Measurements from ENCODE around the gene SLC44A2.

SLC44A2 gene

DNA sequence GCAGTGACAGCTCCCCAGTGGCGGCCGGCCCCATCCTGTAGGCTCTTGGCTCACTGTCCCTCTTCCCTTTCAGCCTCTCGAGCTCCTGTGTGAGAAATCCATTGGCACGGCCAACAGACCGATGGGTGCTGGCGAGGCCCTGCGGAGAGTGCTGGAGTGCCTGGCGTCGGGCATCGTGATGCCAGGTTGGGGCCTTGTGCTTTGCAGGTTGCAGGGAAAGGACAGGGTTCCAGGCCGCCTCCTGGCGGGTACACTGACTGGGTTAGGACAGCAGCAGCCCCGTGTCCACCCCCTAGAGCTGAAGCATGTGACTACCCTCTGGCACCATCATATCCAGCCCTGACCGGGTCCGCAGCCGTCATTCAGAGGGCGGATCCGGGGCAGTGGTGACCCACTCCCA, 54.4 kb downstream of the SLC44A2 start:
- Mint-ChIP-seq H3K36me3 (peaks cover 60% of the 10 kb centered on the region), H3K27ac (no peak overlapping the region), H3K4me3 (no peak overlapping the region), H3K4me1 (no peaks in the 10 kb centered on the region), H3K9me3 (no peaks in the 10 kb centered on the region), H3K27me3 (no peaks in the 10 kb centered on the region)
- no peak for ATAC-seq

- Mint-ChIP-seq H3K36me3 (peaks cover 55% of the 10 kb centered on the region), H3K27ac (no peak overlapping the region), H3K4me3 (no peak overlapping the region), H3K9me3 (no peaks in the 10 kb centered on the region), H3K27me3 (no peaks in the 10 kb centered on the region), H3K4me1 (no peaks in the 10 kb centered on the region)
- no peak for ATAC-seq
Observed at GRCh38 chr19:10680545-10681135, 55.3 kb downstream of the SLC44A2 start.

GRCh38 chr19:10681658-10682057, 56.3 kb downstream of the SLC44A2 start:
- no peak for ATAC-seq
- Mint-ChIP-seq H3K36me3 (peaks cover 46% of the 10 kb centered on the region), H3K9me3 (no peaks in the 10 kb centered on the region), H3K27ac (no peak overlapping the region), H3K27me3 (no peaks in the 10 kb centered on the region), H3K4me3 (no peak overlapping the region), H3K4me1 (no peaks in the 10 kb centered on the region)

GRCh38 chr19:10682397-10683063, 57.2 kb downstream of the SLC44A2 start:
- no peak for ATAC-seq
- Mint-ChIP-seq H3K36me3 (peaks cover 50% of the 10 kb centered on the region), H3K4me3 (no peak overlapping the region), H3K4me1 (no peaks in the 10 kb centered on the region), H3K9me3 (no peaks in the 10 kb centered on the region), H3K27ac (no peak overlapping the region), H3K27me3 (no peaks in the 10 kb centered on the region)

DNA sequence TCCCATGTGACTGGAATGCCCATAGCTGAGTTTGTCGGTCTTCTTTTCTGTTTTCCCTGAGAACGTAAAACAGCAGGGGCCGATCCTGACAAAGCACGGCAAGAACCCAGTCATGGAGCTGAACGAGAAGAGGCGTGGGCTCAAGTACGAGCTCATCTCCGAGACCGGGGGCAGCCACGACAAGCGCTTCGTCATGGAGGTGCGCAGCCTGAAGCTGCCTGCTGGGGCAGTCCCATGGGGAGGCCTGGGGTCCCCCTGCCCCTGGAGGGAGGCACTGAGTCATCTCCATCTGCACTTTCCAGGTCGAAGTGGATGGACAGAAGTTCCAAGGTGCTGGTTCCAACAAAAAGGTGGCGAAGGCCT, 57.7 kb downstream of the SLC44A2 start:
- no peaks in the 10 kb centered on the region for H3K9me3 Mint-ChIP-seq
- H3K4me3 Mint-ChIP-seq = no peak overlapping the region
- H3K36me3 Mint-ChIP-seq = peaks cover 51% of the 10 kb centered on the region
- no peak overlapping the region for H3K27ac Mint-ChIP-seq
- ATAC-seq = no peak
- H3K4me1 Mint-ChIP-seq = no peaks in the 10 kb centered on the region
- no peaks in the 10 kb centered on the region for H3K27me3 Mint-ChIP-seq

DNA sequence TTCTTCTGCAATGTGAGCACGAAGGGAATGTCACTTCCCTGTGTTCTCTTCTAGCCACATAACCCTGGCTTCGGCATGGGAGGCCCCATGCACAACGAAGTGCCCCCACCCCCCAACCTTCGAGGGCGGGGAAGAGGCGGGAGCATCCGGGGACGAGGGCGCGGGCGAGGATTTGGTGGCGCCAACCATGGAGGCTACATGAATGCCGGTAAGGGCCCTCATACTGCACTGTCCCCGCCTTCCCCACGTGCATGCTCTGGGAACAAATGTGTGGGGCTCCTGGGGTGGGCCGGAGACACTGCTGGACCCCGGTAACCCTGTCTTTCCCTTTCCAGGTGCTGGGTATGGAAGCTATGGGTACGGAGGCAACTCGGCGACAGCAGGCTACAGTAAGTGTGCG, 58.2 kb downstream of the SLC44A2 start:
- no peaks in the 10 kb centered on the region for H3K27me3 Mint-ChIP-seq
- no peak overlapping the region for H3K27ac Mint-ChIP-seq
- no peak overlapping the region for H3K4me3 Mint-ChIP-seq
- peaks cover 51% of the 10 kb centered on the region for H3K36me3 Mint-ChIP-seq
- no peaks in the 10 kb centered on the region for H3K9me3 Mint-ChIP-seq
- no peak for ATAC-seq
- H3K4me1 Mint-ChIP-seq = no peaks in the 10 kb centered on the region

DNA sequence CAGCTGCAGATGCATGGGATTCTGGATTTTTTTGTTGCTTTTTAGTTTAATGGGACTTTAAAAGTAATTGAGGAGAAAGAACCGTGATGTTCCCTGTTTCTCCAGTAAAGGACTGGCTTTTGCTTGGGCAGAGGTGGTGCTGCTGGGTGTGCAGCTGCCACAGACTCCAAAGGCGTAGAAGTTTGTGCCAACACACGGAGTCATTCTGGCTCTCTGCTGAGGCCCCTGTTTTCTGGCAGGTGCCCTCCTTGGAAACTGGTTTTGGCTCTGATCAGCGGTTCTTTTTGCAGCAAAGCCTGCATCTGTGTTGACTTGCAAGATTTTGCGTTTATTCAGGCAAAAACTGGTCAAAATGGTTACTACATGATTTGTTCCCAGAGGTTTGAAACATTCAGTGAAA, 59.9 kb downstream of the SLC44A2 start:
- Mint-ChIP-seq H3K4me1 (peaks cover 3% of the 10 kb centered on the region), H3K27me3 (no peaks in the 10 kb centered on the region), H3K4me3 (no peak overlapping the region), H3K9me3 (no peaks in the 10 kb centered on the region), H3K27ac (no peak overlapping the region), H3K36me3 (peaks cover 56% of the 10 kb centered on the region)
- no peak for ATAC-seq

- Mint-ChIP-seq H3K9me3 (no peaks in the 10 kb centered on the region), H3K36me3 (peaks cover 59% of the 10 kb centered on the region)
- no peak for ATAC-seq
Observed at GRCh38 chr19:10686193-10686592, 60.8 kb downstream of the SLC44A2 start.

DNA sequence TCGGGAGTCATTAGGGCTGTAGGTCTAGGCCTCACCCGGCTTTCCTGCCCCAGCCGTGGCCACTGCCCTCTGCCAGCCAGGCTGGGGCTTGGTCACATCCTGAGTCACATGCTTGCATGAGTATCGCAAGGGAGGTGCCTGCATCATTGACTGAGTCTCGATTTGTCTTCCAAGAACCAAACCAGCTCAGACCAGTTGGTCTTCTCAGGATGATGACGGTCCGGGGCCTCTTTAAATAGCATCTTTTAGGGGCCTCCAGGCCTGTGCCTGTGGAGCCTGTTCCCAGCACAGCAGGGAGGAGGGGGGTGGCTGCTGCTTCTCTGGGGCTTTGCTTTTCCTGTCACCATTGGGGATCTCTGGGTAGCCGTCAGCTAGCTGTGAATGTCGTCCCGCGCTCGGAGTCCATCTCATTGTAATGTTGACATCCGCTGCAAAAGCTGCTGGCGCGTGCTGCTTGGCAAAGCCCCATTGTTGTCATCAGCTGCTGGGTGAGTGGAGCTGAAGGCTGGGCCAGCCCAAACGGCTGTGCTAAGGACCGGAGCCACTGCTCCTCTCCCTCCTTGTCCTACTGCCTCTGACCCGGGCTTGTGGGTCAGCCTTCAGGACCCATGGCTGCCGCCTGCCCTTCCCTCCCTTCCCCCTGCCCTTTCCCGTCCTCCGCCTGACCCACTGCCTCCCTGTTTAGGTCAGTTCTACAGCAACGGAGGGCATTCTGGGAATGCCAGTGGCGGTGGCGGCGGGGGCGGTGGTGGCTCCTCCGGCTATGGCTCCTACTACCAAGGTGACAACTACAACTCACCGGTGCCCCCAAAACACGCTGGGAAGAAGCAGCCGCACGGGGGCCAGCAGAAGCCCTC, 61.5 kb downstream of the SLC44A2 start:
- Mint-ChIP-seq H3K4me1 (peaks cover 5% of the 10 kb centered on the region), H3K36me3 (peaks cover 58% of the 10 kb centered on the region), H3K4me3 (no peak overlapping the region), H3K27me3 (no peaks in the 10 kb centered on the region), H3K27ac (no peak overlapping the region), H3K9me3 (no peaks in the 10 kb centered on the region)
- no peak for ATAC-seq

More at GRCh38 chr19:10686193-10686592, 60.8 kb downstream of the SLC44A2 start:
- H3K27ac Mint-ChIP-seq = no peak overlapping the region
- no peak overlapping the region for H3K4me3 Mint-ChIP-seq
- peaks cover 5% of the 10 kb centered on the region for H3K4me1 Mint-ChIP-seq
- no peaks in the 10 kb centered on the region for H3K27me3 Mint-ChIP-seq

- H3K27me3 Mint-ChIP-seq = no peaks in the 10 kb centered on the region
Observed at GRCh38 chr19:10687518-10688288, 62.4 kb downstream of the SLC44A2 start.

GRCh38 chr19:10688545-10689280, 63.4 kb downstream of the SLC44A2 start:
- no peak overlapping the region for H3K4me3 Mint-ChIP-seq
- H3K4me1 Mint-ChIP-seq = peaks cover 5% of the 10 kb centered on the region
- ATAC-seq = no peak
- H3K36me3 Mint-ChIP-seq = peaks cover 62% of the 10 kb centered on the region
- no peaks in the 10 kb centered on the region for H3K27me3 Mint-ChIP-seq
- no peak overlapping the region for H3K27ac Mint-ChIP-seq
- H3K9me3 Mint-ChIP-seq = no peaks in the 10 kb centered on the region

More at GRCh38 chr19:10687518-10688288, 62.4 kb downstream of the SLC44A2 start:
- H3K27ac Mint-ChIP-seq = no peak overlapping the region
- H3K9me3 Mint-ChIP-seq = no peaks in the 10 kb centered on the region
- no peak for ATAC-seq
- H3K4me3 Mint-ChIP-seq = no peak overlapping the region
- peaks cover 5% of the 10 kb centered on the region for H3K4me1 Mint-ChIP-seq
- H3K36me3 Mint-ChIP-seq = peaks cover 60% of the 10 kb centered on the region

GRCh38 chr19:10690341-10690781, 65.0 kb downstream of the SLC44A2 start:
- Mint-ChIP-seq H3K4me1 (peaks cover 15% of the 10 kb centered on the region), H3K4me3 (no peak overlapping the region), H3K27ac (no peak overlapping the region), H3K27me3 (peaks cover 2% of the 10 kb centered on the region), H3K9me3 (no peaks in the 10 kb centered on the region), H3K36me3 (peaks cover 56% of the 10 kb centered on the region)
- ATAC-seq = no peak

GRCh38 chr19:10691178-10691881, 66.0 kb downstream of the SLC44A2 start:
- no peak for ATAC-seq
- Mint-ChIP-seq H3K9me3 (no peaks in the 10 kb centered on the region), H3K4me1 (peaks cover 25% of the 10 kb centered on the region), H3K27ac (no peak overlapping the region), H3K36me3 (peaks cover 56% of the 10 kb centered on the region), H3K27me3 (peaks cover 8% of the 10 kb centered on the region), H3K4me3 (no peak overlapping the region)

GRCh38 chr19:10691883-10692282, 66.5 kb downstream of the SLC44A2 start:
- H3K9me3 Mint-ChIP-seq = no peaks in the 10 kb centered on the region
- peaks cover 13% of the 10 kb centered on the region for H3K27me3 Mint-ChIP-seq
- ATAC-seq = no peak
- H3K36me3 Mint-ChIP-seq = peaks cover 53% of the 10 kb centered on the region
- no peak overlapping the region for H3K4me3 Mint-ChIP-seq
- H3K27ac Mint-ChIP-seq = no peak overlapping the region
- peaks cover 29% of the 10 kb centered on the region for H3K4me1 Mint-ChIP-seq

Measured in stimulated activated memory B cell treated with anti-CD40 and anti-IgM and Interleukin-4, amounts not matched to agents 10 μg/mL and 1 μg/mL and 100 μg/mL, for 72 hours (primary cell).